GM12878 (cell line): ENCODE results near the gene SMIM38. TPM values are rescaled to one million over a fixed set of nuclear protein-coding genes. Genes with fewer than 3 reads are reported as not detected.
A peak's percentile ranks its signal among the peaks of the same experiment; 100 is the strongest.

Experiments used
- ATAC-seq: fragments of 200-7000 bp; cut with Tn5 transposase; 3 replicates; pipeline ENCODE4 v1.9.1; 2020; ENCODE audit warnings: mild to moderate bottlenecking, moderate library complexity
- BruUV-seq: library from RNA; stranded (reverse); fragments of 400-500 nt; replicated peaks from 2 replicates; lab custom pipeline; 2021; lab: Mats Ljungman, UMichigan
- CTCF ChIA-PET: fragments of 300-600 bp; sonication (Branson Sonifier 250); formaldehyde crosslinking; extraction: SDS; loops from one replicate; lab custom pipeline; 2021; ENCODE audit warnings: inconsistent platforms; lab: Yijun Ruan, JAX
- POLR2A ChIA-PET: fragments of 350-600 bp; formaldehyde crosslinking; extraction: SDS; loops from one replicate; lab custom pipeline; 2021; ENCODE audit warnings: inconsistent platforms; lab: Charles Lee
- RAD21 ChIA-PET: fragments of 300-600 bp; sonication (Branson Sonifier 250); formaldehyde crosslinking; loops from one replicate; lab custom pipeline; 2023; ENCODE audit warnings: antibody characterized with exemption; ENCODE audit not compliant: unreplicated experiment; lab: Charles Lee
- SMC1A ChIA-PET: fragments of 300-600 bp; sonication (Branson Sonifier 250); formaldehyde crosslinking; loops from one replicate; lab custom pipeline; 2023; ENCODE audit not compliant: unreplicated experiment, uncharacterized antibody; lab: Charles Lee
- DNase-seq: peaks from one replicate; pipeline ENCODE4 v3.0.0-alpha.2; 2011; ENCODE audit warnings: low read depth, low spot score
- FAIRE-seq: peaks from 3 replicates; lab custom pipeline; 2011; peaks lifted over from hg19 to GRCh38; lab: Jason Lieb, UNC
- H2AFZ ChIP-seq: 2 replicates; pipeline ENCODE4 v1.6.0; 2011; ENCODE audit warnings: low read depth, low read length, control low read depth; ENCODE audit not compliant: control insufficient read depth
- H3K27ac ChIP-seq: 2 replicates; pipeline ENCODE4 v1.5.1; 2011; ENCODE audit warnings: control low read depth; ENCODE audit not compliant: control insufficient read depth, insufficient read depth
- H3K27me3 ChIP-seq, 2 experiments: replicated peaks in 1 of 2; 2 replicates each; pipeline versions ENCODE4 v1.6.0 to v1.6.1; 2011; ENCODE audit warnings: low read length in 1 of 2; ENCODE audit not compliant: control insufficient read depth in 2 of 2, insufficient read depth in 2 of 2
- H3K36me3 ChIP-seq, 2 experiments: 2 replicates each; pipeline ENCODE4 v1.5.1; 2011; ENCODE audit warnings: low read length in 1 of 2; ENCODE audit not compliant: control insufficient read depth in 2 of 2, insufficient read depth in 2 of 2
- H3K4me1 ChIP-seq: 2 replicates; pipeline ENCODE4 v1.6.1; 2011; ENCODE audit warnings: mild to moderate bottlenecking, low read length, moderate library complexity, mixed read lengths; ENCODE audit not compliant: control insufficient read depth, insufficient read depth
- H3K4me2 ChIP-seq: 2 replicates; pipeline ENCODE4 v1.6.0; 2011; ENCODE audit warnings: control low read depth; ENCODE audit not compliant: control insufficient read depth, insufficient read depth
- H3K4me3 ChIP-seq: fragments of 200-600 bp; sonication (generic); 2 replicates; pipeline ENCODE4 v1.5.1; 2016
- H3K79me2 ChIP-seq: 2 replicates; pipeline ENCODE4 v1.6.0; 2011; ENCODE audit warnings: low read length; ENCODE audit not compliant: control insufficient read depth, insufficient read depth
- H3K9ac ChIP-seq: 2 replicates; pipeline ENCODE4 v1.8.0; 2011; ENCODE audit warnings: low read length, control low read depth, mixed read lengths; ENCODE audit not compliant: control insufficient read depth, insufficient read depth
- H3K9me3 ChIP-seq: replicated peaks from 3 replicates; pipeline ENCODE4 v1.5.1; 2011; ENCODE audit warnings: mild to moderate bottlenecking, low read length; ENCODE audit not compliant: control insufficient read depth, insufficient read depth
- H4K20me1 ChIP-seq: 2 replicates; pipeline ENCODE4 v1.6.0; 2011; ENCODE audit not compliant: control insufficient read depth, insufficient read depth
- BHLHE40 ChIP-seq, 2 experiments: fragments of 450-650 bp in 1 of 2; IDR thresholded peaks; 2 replicates each; pipeline ENCODE4 v1.6.1; 2011 to 2017; ENCODE audit warnings: low read depth in 2 of 2, borderline replicate concordance in 1 of 2, improper control_type of control experiment in 1 of 2, low read length in 1 of 2, mild to moderate bottlenecking in 1 of 2
- CREB1 ChIP-seq: IDR thresholded peaks from 2 replicates; pipeline ENCODE4 v1.6.1; 2012; ENCODE audit warnings: low read depth, mild to moderate bottlenecking, inconsistent platforms
- EED ChIP-seq: sonication (generic); IDR thresholded peaks from 2 replicates; pipeline ENCODE4 v1.6.1; 2016; ENCODE audit warnings: antibody characterized with exemption, low read depth
- LARP7 ChIP-seq: fragments of 450-650 bp; IDR thresholded peaks from 2 replicates; pipeline ENCODE4 v1.6.1; 2017; ENCODE audit warnings: mild to moderate bottlenecking
- RB1 ChIP-seq: fragments of 450-650 bp; formaldehyde crosslinking; IDR thresholded peaks from 2 replicates; pipeline ENCODE4 v1.6.1; 2017; ENCODE audit warnings: mild to moderate bottlenecking, borderline replicate concordance
- RELA ChIP-seq: fragments of 450-650 bp; IDR thresholded peaks from 2 replicates; pipeline ENCODE4 v1.8.0; 2014; ENCODE audit warnings: borderline replicate concordance; ENCODE audit not compliant: partially characterized antibody
- ZNF274 ChIP-seq: IDR thresholded peaks from one replicate; pipeline ENCODE4 v1.8.0; 2011; ENCODE audit not compliant: insufficient read length, insufficient read depth
- WGBS: methylation state at CpG from one replicate; pipeline ENCODE4 v1.1.6; 2016; ENCODE audit warnings: low lambda C conversion rate; ENCODE audit not compliant: insufficient replicate concordance, insufficient coverage; ENCODE audit errors: missing lambda C conversion rate; 5-methylcytosine and 5-hydroxymethylcytosine counted together
- in situ Hi-C: fragments of 300-500 bp; cut with MboI; formaldehyde crosslinking; loops from 9 replicates; pipeline ENCODE4 v1.14.3; 2018; ENCODE audit warnings: mixed read lengths
- intact Hi-C: fragments of 100-400 bp; cut with micrococcal nuclease; formaldehyde crosslinking; loops from one replicate; pipeline ENCODE4 v1.14.2; 2022; ENCODE audit not compliant: unreplicated experiment
- polyA plus RNA-seq, 11 experiments: library from polyadenylated mRNA; depleted of rRNA in 4 of 11; unstranded in 6 of 11; stranded (reverse) in 5 of 11; fragments of >200 nt; fragmentation: Nextera tagmentation in 4 of 11; fragmentation: Illumina TruSeq in 1 of 11; extraction: Ambion mirVana in 4 of 11; extraction: Trizol in 1 of 11; gene quantifications; 1 replicate in 1 of 11; 2 replicates in 10 of 11; pipeline versions ENCODE4 v1.2.1 to v1.2.3, GENCODE V29; 2011 to 2016; ENCODE audit warnings: inconsistent platforms in 2 of 11, missing spikeins in 2 of 11, low read depth in 1 of 11
- total RNA-seq, 4 experiments: library from RNA; depleted of rRNA in 3 of 4; stranded (reverse); fragments of >200 nt in 3 of 4; fragmentation: Illumina TruSeq in 1 of 4; extraction: Trizol in 1 of 4; gene quantifications; 2 replicates each; pipeline versions ENCODE4 v1.2.1 to v1.2.3, GENCODE V29; 2013 to 2021
- TF ChIP-seq, protein P1 (sequence below): fragments of 150-350 bp; IDR thresholded peaks from 2 replicates; pipeline ENCODE4 v1.6.1; 2014; ENCODE audit warnings: mild to moderate bottlenecking, low read depth, low read length
- TF ChIP-seq, protein P2 (sequence below): IDR thresholded peaks from 2 replicates; pipeline ENCODE4 v1.6.1; 2012; ENCODE audit warnings: low read depth, low read length, improper control_type of control experiment

The SMIM38 gene
- total and polyA plus RNA-seq, 10 of the 15 experiments (the other 5 are each of a cell fraction or from before 2014, with no cell fraction given), result 0.15 to 5.0 (median 2.1) TPM; not detected in 1

DNA sequence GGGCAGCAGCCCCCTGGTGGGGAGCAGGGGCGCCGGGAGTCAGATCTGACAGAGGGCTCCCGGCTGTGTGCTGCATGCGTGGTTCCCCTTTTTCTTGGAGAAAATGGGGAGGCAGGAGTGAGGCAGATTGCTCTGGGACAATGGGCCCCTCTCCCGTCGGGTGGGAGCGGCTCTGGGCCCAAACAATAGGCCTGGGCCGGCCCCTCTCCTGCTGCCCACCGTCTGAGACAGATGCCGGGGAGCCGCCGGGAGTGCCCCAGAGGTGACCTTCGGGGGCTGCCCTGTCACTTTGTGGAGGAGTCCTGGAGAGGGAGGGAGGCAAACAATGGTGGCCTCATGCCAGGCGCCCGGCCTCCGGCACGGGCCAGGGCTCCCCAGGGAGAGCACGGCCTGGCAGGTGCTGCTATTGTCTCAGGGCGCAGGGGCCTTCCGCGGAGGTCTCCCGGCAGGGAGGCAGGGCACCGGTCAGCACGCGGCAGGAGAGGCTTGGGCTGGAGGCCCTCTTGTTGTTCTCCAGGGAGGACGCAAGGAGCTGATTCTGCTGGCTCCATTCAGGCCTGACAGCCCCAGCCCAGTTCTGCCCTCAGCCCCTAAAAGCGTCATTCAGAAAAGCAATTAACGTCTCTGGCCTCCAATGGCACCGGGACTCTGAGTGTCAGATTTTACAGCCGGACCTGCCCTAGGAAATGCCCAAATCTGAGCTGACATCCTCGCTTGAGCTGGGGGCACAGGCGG is 44.8 kb downstream of the SMIM38 start:
- H3K9ac ChIP-seq, result no peak overlapping the region
- 61% methylated on average over 32 of the region's 32 CpGs for WGBS
- DNase-seq, result no peak
- in situ Hi-C loops, result no loop called here
- CTCF ChIA-PET, result interaction anchor here (0.7 kb wide), 1 partner anchor 459 kb away, joined by 3 read pairs; no protein-coding TSS in a partner anchor
- RAD21 ChIA-PET, result no interaction called here
- no TSS peak for BruUV-seq
- no peaks in the 10 kb centered on the region; the same call in 2 of the 3 replicates for H3K9me3 ChIP-seq
- SMC1A ChIA-PET, result no interaction called here
- POLR2A ChIA-PET, result no interaction called here
- H3K4me1 ChIP-seq, result no peaks in the 10 kb centered on the region; the same call in 1 of the 2 replicates
- no peak overlapping the region for H3K4me2 ChIP-seq
- H3K4me3 ChIP-seq, result no peak overlapping the region
- ATAC-seq, result no peak
- no peaks in the 10 kb centered on the region for H3K27me3 ChIP-seq
- H3K79me2 ChIP-seq, result no peaks in the 10 kb centered on the region
- H3K36me3 ChIP-seq, result no peaks in the 10 kb centered on the region
- no peak for FAIRE-seq
- H4K20me1 ChIP-seq, result no peaks in the 10 kb centered on the region
- TF ChIP-seq ZNF274 (no peak), BHLHE40 (IDR thresholded peaks at IDR 0.05; ENCODE audit: borderline replicate concordance in 1 of 2, low read depth in 2 of 2, low read length in 1 of 2) (peak in 1 of 2 experiments; percentile 52; a peak in 1 of 4 replicates)
- TF ChIP-seq, protein P1, sequence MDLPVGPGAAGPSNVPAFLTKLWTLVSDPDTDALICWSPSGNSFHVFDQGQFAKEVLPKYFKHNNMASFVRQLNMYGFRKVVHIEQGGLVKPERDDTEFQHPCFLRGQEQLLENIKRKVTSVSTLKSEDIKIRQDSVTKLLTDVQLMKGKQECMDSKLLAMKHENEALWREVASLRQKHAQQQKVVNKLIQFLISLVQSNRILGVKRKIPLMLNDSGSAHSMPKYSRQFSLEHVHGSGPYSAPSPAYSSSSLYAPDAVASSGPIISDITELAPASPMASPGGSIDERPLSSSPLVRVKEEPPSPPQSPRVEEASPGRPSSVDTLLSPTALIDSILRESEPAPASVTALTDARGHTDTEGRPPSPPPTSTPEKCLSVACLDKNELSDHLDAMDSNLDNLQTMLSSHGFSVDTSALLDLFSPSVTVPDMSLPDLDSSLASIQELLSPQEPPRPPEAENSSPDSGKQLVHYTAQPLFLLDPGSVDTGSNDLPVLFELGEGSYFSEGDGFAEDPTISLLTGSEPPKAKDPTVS, result no peak
- H3K27ac ChIP-seq, result no peak overlapping the region
- no peak overlapping the region for H2AFZ ChIP-seq
- intact Hi-C loops, result no loop called here

DNA sequence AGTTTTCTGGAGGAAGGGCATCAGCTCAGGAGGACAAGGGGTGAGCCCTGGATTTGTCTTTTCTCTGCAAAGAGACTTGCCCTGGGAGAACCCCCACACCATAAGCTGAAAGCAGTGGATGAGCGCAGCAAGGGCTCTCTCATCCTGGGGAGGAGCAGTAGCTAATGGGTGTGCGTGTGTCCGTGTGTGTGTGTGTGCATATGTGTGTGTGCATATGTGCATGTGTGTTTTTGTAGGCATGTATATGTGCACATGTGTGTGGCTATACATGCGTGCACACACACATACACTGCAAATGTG is 45.3 kb downstream of the SMIM38 start:
- 85% methylated on average over 4 of the region's 4 CpGs for WGBS
- no peak overlapping the region for H3K9ac ChIP-seq
- no TSS peak for BruUV-seq
- no peak overlapping the region for H2AFZ ChIP-seq
- POLR2A ChIA-PET, result no interaction called here
- H3K4me2 ChIP-seq, result no peak overlapping the region
- no peaks in the 10 kb centered on the region for H3K79me2 ChIP-seq
- no peak overlapping the region for H3K27ac ChIP-seq
- no peak overlapping the region for H3K4me3 ChIP-seq
- in situ Hi-C loops (no loop called here), intact Hi-C loops (no loop called here)
- ATAC-seq, result no peak
- CTCF ChIA-PET, result interaction anchor here (0.7 kb wide), 1 partner anchor 460 kb away, joined by 3 read pairs; no protein-coding TSS in a partner anchor
- FAIRE-seq, result no peak
- RAD21 ChIA-PET, result no interaction called here
- H3K4me1 ChIP-seq, result no peaks in the 10 kb centered on the region; the same call in 1 of the 2 replicates
- SMC1A ChIA-PET, result no interaction called here
- H3K27me3 ChIP-seq, result no peaks in the 10 kb centered on the region
- no peaks in the 10 kb centered on the region for H4K20me1 ChIP-seq
- H3K9me3 ChIP-seq, result no peaks in the 10 kb centered on the region; the same call in 2 of the 3 replicates
- no peak for DNase-seq
- no peaks in the 10 kb centered on the region for H3K36me3 ChIP-seq
- TF ChIP-seq CREB1, result no peak
- TF ChIP-seq, protein P2, sequence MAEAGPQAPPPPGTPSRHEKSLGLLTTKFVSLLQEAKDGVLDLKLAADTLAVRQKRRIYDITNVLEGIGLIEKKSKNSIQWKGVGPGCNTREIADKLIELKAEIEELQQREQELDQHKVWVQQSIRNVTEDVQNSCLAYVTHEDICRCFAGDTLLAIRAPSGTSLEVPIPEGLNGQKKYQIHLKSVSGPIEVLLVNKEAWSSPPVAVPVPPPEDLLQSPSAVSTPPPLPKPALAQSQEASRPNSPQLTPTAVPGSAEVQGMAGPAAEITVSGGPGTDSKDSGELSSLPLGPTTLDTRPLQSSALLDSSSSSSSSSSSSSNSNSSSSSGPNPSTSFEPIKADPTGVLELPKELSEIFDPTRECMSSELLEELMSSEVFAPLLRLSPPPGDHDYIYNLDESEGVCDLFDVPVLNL, result no peak
- TF ChIP-seq RELA, result no peak
- TF ChIP-seq EED, result no peak
- TF ChIP-seq, protein P1, result no peak
- no peak for TF ChIP-seq RB1
- no peak for TF ChIP-seq LARP7
